Fibroblast of skin of left biceps (primary cell): ENCODE data around the gene DNMT1.
"Not testable (repeated sequence)": the region's sequence is repeated elsewhere in the genome, so short reads cannot be mapped to it uniquely, and the experiment has no call there.

Experiments used
- DNase-seq, 2 experiments: peaks; one replicate each; pipeline ENCODE4 v3.0.0-alpha.2; 2013; ENCODE audit warnings: low read depth in 2 of 2

Gene DNMT1

GRCh38 chr19:10184636-10185035, 10.1 kb downstream of the DNMT1 start:
- DNase-seq: no peak

GRCh38 chr19:10183926-10184325, 10.8 kb downstream of the DNMT1 start:
- DNase-seq: no peak

GRCh38 chr19:10182847-10183246, 11.9 kb downstream of the DNMT1 start:
- no peak for DNase-seq

GRCh38 chr19:10182076-10182475, 12.7 kb downstream of the DNMT1 start:
- no peak for DNase-seq

- no peak for DNase-seq
Measured at GRCh38 chr19:10180459-10180858, 14.3 kb downstream of the DNMT1 start.

- DNase-seq: not testable (repeated sequence)
Measured at GRCh38 chr19:10180024-10180423, 14.7 kb downstream of the DNMT1 start.

GRCh38 chr19:10173527-10173926, 21.2 kb downstream of the DNMT1 start:
- DNase-seq: no peak

- DNase-seq: no peak
Measured at GRCh38 chr19:10168386-10168948, 26.3 kb downstream of the DNMT1 start.

- no peak for DNase-seq
Measured at GRCh38 chr19:10167459-10167858, 27.3 kb downstream of the DNMT1 start.

GRCh38 chr19:10166501-10166900, 28.3 kb downstream of the DNMT1 start:
- DNase-seq: not testable (repeated sequence)

- no peak for DNase-seq
Measured at GRCh38 chr19:10166046-10166445, 28.7 kb downstream of the DNMT1 start.

- no peak for DNase-seq
Measured at GRCh38 chr19:10163536-10163935, 31.2 kb downstream of the DNMT1 start.

GRCh38 chr19:10159610-10160009, 35.1 kb downstream of the DNMT1 start:
- no peak for DNase-seq

- DNase-seq: no peak
Measured at GRCh38 chr19:10158485-10158884, 36.3 kb downstream of the DNMT1 start.

GRCh38 chr19:10158071-10158470, 36.7 kb downstream of the DNMT1 start:
- DNase-seq: no peak

- DNase-seq: no peak
Measured at GRCh38 chr19:10155839-10156238, 38.9 kb downstream of the DNMT1 start.

GRCh38 chr19:10152100-10152499, 42.7 kb downstream of the DNMT1 start:
- DNase-seq: no peak

- no peak for DNase-seq
Measured at GRCh38 chr19:10151521-10151920, 43.2 kb downstream of the DNMT1 start.

GRCh38 chr19:10149427-10149826, 45.3 kb downstream of the DNMT1 start:
- no peak for DNase-seq

- DNase-seq: no peak
Measured at GRCh38 chr19:10146142-10146541, 48.6 kb downstream of the DNMT1 start.

GRCh38 chr19:10145031-10145430, 49.7 kb downstream of the DNMT1 start:
- no peak for DNase-seq

GRCh38 chr19:10144361-10144760, 50.4 kb downstream of the DNMT1 start:
- no peak for DNase-seq

- no peak for DNase-seq
Measured at GRCh38 chr19:10143681-10144080, 51.1 kb downstream of the DNMT1 start.

GRCh38 chr19:10142701-10143375, 51.9 kb downstream of the DNMT1 start:
- DNase-seq: no peak
